T-helper 2 cell (primary cell): ENCODE results near the gene KCNJ16.

Experiments
- DNase-seq, 5 experiments: peaks; one replicate each; pipeline versions ENCODE4 v3.0.0 to v3.0.0-alpha.2; 2012 to 2022

Gene KCNJ16

DNA sequence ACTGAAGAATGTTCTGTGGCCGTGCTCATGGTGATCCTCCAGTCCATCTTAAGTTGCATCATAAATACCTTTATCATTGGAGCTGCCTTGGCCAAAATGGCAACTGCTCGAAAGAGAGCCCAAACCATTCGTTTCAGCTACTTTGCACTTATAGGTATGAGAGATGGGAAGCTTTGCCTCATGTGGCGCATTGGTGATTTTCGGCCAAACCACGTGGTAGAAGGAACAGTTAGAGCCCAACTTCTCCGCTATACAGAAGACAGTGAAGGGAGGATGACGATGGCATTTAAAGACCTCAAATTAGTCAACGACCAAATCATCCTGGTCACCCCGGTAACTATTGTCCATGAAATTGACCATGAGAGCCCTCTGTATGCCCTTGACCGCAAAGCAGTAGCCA, 57.5 kb downstream of the KCNJ16 start:
- DNase-seq, result no peak

GRCh38 chr17:70134042-70134441, 59.0 kb downstream of the KCNJ16 start:
- DNase-seq, result no peak

GRCh38 chr17:70134777-70135176, 59.8 kb downstream of the KCNJ16 start:
- no peak for DNase-seq

- DNase-seq, result no peak
These were observed 61.1 kb downstream of the KCNJ16 start for GRCh38 chr17:70136131-70136530.

DNA sequence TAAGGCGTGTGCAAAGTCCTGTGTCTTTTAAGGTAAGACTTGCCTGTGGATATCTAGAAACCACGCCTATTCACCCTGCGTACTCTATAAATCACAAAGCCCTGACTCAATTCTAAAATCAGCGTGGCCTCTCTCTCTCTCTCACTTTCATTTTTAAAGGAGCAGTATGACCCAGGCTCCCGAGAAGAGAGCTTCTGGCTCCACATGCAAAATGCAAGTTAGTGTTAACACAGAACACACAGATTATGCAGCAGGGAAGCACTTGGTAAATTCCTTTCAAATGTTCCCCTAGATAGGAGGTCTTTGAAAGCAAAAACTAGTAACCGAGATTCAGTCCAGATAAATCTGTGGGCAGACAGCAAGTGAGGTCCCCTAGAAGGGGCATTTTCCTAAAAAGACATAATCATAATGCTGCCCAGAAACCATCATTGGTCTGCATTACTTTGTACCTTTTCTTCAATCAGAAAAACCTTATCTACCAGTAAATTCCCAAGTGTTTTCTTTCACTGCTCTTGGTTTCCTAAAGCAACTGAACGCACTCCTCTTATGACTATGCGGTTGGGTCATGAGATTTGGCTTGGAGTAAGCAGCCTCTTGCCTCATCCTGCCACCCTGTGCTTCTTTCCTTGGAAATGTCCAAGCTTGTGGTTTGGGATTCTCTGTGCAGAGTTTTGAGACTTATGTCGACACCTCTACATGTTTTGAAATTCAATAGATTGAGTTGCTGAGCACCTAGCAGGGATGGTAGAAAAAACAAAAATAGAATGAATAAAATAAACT, 62.6 kb downstream of the KCNJ16 start:
- DNase-seq, result peak in 1 of 5 experiments; percentile 91

DNA sequence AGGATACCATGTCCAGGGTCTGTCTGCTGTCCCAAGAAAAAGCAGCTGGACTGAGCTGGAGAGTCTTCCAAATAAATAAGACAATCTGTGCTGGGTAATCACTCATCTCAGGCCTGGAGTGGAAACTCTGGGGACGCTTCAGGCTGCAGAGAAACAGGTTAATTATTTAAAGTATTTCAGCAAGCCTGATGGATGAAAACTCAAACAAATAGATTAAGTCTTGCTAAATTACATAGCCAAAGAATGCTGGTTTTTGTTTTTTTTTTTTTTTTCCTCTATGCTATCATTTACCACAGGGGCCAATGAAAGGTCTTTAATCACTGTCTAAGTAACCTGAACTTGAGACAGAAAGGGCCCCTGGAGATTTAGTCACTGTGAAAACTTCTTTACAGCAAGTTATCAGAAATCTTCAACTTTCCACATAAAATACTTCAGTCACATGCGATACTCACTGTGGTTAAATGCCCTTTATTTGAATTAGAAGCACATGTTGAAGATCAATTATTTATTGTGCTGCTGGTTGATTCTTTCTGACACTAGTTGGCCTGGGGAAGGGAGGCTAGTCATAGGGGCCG, 63.4 kb downstream of the KCNJ16 start:
- DNase-seq, result no peak

GRCh38 chr17:70139449-70139993, 64.5 kb downstream of the KCNJ16 start:
- no peak for DNase-seq

DNA sequence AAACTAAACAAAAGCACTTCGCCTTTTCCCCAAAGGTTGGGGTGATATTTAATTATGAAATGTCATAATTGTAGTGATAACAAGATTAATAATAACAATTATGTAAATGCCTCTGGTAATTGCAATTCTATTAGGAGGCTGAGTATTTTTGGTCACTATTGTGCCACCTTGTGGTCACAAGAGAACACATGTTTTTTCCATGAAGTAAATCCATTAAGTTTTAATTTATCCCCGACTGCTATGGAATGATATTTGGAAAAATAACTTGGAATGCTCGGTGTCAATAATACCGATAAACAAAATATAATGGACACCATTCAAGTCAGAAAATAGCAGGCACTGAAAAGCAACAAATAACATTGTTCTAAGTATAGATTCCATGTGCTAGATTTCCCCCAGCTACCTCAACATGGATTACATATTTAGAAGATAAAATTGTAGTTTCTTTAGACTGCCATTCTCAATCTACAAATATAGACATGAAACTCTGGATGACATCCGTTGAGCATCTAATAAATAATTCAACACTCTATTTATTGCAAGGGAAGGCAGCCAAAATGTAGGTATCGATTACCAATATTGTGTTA, 69.3 kb downstream of the KCNJ16 start:
- peak in 1 of 5 experiments; percentile 14 for DNase-seq

GRCh38 chr17:70153210-70153609, 78.2 kb downstream of the KCNJ16 start:
- DNase-seq, result no peak

- DNase-seq, result no peak
These were observed 82.1 kb downstream of the KCNJ16 start for GRCh38 chr17:70157151-70157550.

- no peak for DNase-seq
These were observed 83.2 kb downstream of the KCNJ16 start for GRCh38 chr17:70158180-70158579.

- no peak for DNase-seq
These were observed 83.6 kb downstream of the KCNJ16 start for GRCh38 chr17:70158591-70158990.

DNA sequence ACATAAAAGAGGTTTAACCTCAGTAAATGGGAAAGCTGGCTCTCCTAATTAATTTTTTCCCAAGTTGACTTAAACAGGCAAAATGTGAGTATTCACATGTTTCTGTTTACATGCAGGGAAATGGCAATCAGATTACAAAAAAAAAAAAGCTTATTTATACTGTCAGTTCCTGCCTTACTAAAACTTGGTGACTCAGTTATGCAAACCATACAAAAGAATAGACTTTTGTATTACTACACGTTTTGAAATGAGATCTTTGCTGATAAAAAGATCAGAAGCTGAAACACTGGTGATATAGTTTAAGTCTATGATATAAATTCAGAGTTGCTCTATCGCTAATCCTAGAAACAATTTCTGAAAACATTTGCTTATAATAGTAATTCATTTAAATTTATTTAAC, 85.0 kb downstream of the KCNJ16 start:
- DNase-seq, result no peak

GRCh38 chr17:70161519-70161918, 86.5 kb downstream of the KCNJ16 start:
- DNase-seq, result no peak

DNA sequence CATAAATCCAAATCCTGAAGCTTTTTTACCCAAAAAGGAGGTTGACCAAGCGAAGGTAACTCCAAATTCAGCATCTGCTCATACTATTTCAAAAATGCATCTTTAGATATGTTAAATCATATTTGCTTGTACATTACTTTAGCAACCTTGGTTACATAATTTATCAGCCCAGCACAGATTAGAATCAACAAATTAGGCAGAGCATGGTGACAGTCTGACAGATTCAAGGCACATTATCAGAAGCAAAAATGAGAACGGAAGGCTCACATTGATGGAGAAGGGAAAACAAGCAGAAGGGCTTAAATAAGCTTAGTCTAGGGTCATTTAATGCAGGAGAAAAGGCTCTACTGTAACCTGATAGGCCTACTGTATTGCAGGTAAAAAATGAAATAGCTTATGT, 90.4 kb downstream of the KCNJ16 start:
- DNase-seq, result no peak

- DNase-seq, result no peak
These were observed 91.6 kb downstream of the KCNJ16 start for GRCh38 chr17:70166615-70167014.

- peak in 1 of 5 experiments; percentile 36 for DNase-seq
These were observed 93.3 kb downstream of the KCNJ16 start for GRCh38 chr17:70168044-70168976.

DNA sequence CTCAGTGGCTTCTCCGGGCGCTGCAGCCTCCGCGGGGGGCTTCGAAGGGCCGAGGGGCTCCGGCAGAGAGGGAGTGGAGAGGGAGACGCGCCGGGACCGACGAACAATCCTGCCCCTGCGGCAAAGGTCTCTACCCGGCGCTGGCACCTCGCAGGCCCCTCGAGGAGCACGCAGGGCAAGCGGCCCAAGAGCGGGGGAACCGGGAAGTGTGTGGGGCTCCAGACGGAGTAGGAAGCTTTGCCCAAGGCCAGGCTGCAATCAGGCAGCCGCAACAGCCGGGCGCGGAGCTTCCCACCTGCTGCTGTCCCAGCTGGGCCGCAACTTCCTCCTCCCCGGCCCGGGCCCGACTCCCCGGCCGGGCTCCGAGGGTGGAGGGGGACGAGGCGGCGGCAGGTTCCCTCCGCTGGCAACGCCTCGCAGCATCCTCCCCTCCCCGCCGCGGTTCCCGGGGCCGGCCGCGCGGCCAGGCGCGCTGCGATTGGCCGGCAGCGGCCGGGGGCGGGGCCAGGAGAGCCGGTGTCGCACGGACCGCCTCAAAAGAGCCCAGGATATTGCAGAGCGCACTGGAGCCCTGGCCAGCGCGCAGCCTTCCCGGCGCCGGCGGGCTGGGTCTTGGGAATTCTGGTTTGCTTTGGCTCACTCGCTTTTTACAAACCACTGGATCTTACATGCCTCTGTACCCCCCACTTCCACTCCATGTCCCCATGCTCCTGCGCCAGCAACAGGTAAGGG, 94.1 kb downstream of the KCNJ16 start, which contains the start of gene KCNJ2:
TSS of gene KCNJ2 (plus strand) at position 556 of the 732 bp plus-strand sequence. CDS start 5,508 bp downstream, outside the sequence.
- DNase-seq, result peak in 1 of 5 experiments; percentile 71

GRCh38 chr17:70169709-70170597, 94.9 kb downstream of the KCNJ16 start:
- DNase-seq, result no peak

- DNase-seq, result no peak
These were observed 96.1 kb downstream of the KCNJ16 start for GRCh38 chr17:70171159-70171558.

- no peak for DNase-seq
These were observed 97.4 kb downstream of the KCNJ16 start for GRCh38 chr17:70172449-70172848.
